Peyer's patch (tissue), 4 donors: ENCODE results near the gene AOPEP. TPM values are rescaled to one million over a fixed set of nuclear protein-coding genes. Genes with fewer than 3 reads are reported as not detected.

Experiments
- DNase-seq, 3 donors: peaks; one replicate each; pipeline ENCODE4 v3.0.0-alpha.2; 2017 to 2019
- H3K27ac ChIP-seq, 4 donors: fragments of 200-600 bp; sonication (generic); one replicate each; pipeline ENCODE4 v1.5.1; 2016 to 2019
- H3K27me3 ChIP-seq, 2 donors: fragments of 200-600 bp; sonication (generic); one replicate each; pipeline ENCODE4 v1.5.1; 2019
- H3K36me3 ChIP-seq, 3 donors: fragments of 200-600 bp; sonication (generic); one replicate each; pipeline ENCODE4 v1.5.1; 2016 to 2019
- H3K4me1 ChIP-seq, 4 donors: fragments of 200-600 bp; sonication (generic); one replicate each; pipeline ENCODE4 v1.5.1; 2016 to 2019
- H3K4me3 ChIP-seq, 4 donors: fragments of 200-600 bp; sonication (generic); 1 replicate in 3 of 4; 2 replicates in 1 of 4; pipeline ENCODE4 v1.5.1; 2016 to 2019; ENCODE audit warnings: mild to moderate bottlenecking in 1 of 4
- H3K9me3 ChIP-seq, 4 donors: fragments of 200-600 bp; sonication (generic); one replicate each; pipeline ENCODE4 v1.5.1; 2016 to 2019; ENCODE audit warnings: mild to moderate bottlenecking in 1 of 4
- CTCF ChIP-seq, 6 experiments: fragments of 450-650 bp in 4 of 6; fragments of 200-600 bp in 2 of 6; sonication (generic) in 1 of 6; IDR thresholded peaks; one replicate each; pipeline ENCODE4 v1.5.1; 2017 to 2019; ENCODE audit warnings: antibody characterized with exemption in 6 of 6, mild to moderate bottlenecking in 3 of 6, moderate library complexity in 1 of 6
- POLR2A ChIP-seq, 2 donors: fragments of 450-650 bp; IDR thresholded peaks; one replicate each; pipeline ENCODE4 v1.5.1; 2017; ENCODE audit warnings: antibody characterized with exemption in 2 of 2, mild to moderate bottlenecking in 2 of 2, moderate library complexity in 2 of 2
- total RNA-seq, 4 donors: library from RNA; depleted of rRNA; stranded (reverse); fragments of >200 nt; gene quantifications; one replicate each; pipeline ENCODE4 v1.1.0, GENCODE V29; 2016

The AOPEP gene
- total RNA-seq, 4 donors from 2014 or later: 83.5 to 272 (median 117) TPM

- TF ChIP-seq POLR2A (IDR thresholded peaks at IDR 0.05) (no peak), CTCF (IDR thresholded peaks at IDR 0.05) (no peak)
- H3K4me1 ChIP-seq: peaks cover 0 to 18% (median 0%) of the 10 kb centered on the region in 4 donors
- peak overlapping the region in 2 of 4 donors; percentile 11 to 46 for H3K27ac ChIP-seq
- H3K9me3 ChIP-seq: no peaks in the 10 kb centered on the region
- H3K4me3 ChIP-seq: no peak overlapping the region
- DNase-seq: peak in 2 of 3 donors; percentile 30 to 35
- H3K36me3 ChIP-seq: peaks cover 0 to 69% (median 0%) of the 10 kb centered on the region in 3 donors
- H3K27me3 ChIP-seq: no peaks in the 10 kb centered on the region
Observed at GRCh38 chr9:95085036-95085770, 358.7 kb downstream of the AOPEP start.

- H3K4me1 ChIP-seq: peaks cover 0 to 26% (median 1%) of the 10 kb centered on the region in 4 donors
- peaks cover 0 to 62% (median 0%) of the 10 kb centered on the region in 3 donors for H3K36me3 ChIP-seq
- no peaks in the 10 kb centered on the region for H3K9me3 ChIP-seq
- H3K27ac ChIP-seq: peak overlapping the region in 1 of 4 donors; percentile 11
- DNase-seq: peak in 2 of 3 donors; percentile 42 to 45
- no peaks in the 10 kb centered on the region for H3K27me3 ChIP-seq
- TF ChIP-seq CTCF (IDR thresholded peaks at IDR 0.05): no peak
- TF ChIP-seq POLR2A (IDR thresholded peaks at IDR 0.05): no peak
- H3K4me3 ChIP-seq: no peak overlapping the region
Observed at GRCh38 chr9:95085861-95086563, 359.5 kb downstream of the AOPEP start.

- Histone ChIP-seq H3K27ac (no peak overlapping the region), H3K36me3 (peaks cover 0 to 56% (median 0%) of the 10 kb centered on the region in 3 donors), H3K4me1 (peaks cover 0 to 32% (median 1%) of the 10 kb centered on the region in 4 donors), H3K4me3 (no peak overlapping the region), H3K9me3 (no peaks in the 10 kb centered on the region), H3K27me3 (no peaks in the 10 kb centered on the region)
- TF ChIP-seq POLR2A (IDR thresholded peaks at IDR 0.05) (no peak), CTCF (IDR thresholded peaks at IDR 0.05) (no peak)
- peak in 2 of 3 donors; percentile 28 to 35 for DNase-seq
Observed at GRCh38 chr9:95086564-95086955, 360.1 kb downstream of the AOPEP start.

- H3K36me3 ChIP-seq: peaks cover 0 to 44% (median 0%) of the 10 kb centered on the region in 3 donors
- TF ChIP-seq CTCF (IDR thresholded peaks at IDR 0.05): no peak
- no peak for TF ChIP-seq POLR2A (IDR thresholded peaks at IDR 0.05)
- peak in 1 of 3 donors; percentile 59 for DNase-seq
- peak overlapping the region in 1 of 4 donors; percentile 85 for H3K27ac ChIP-seq
- no peaks in the 10 kb centered on the region for H3K27me3 ChIP-seq
- peaks cover 0 to 33% (median 7%) of the 10 kb centered on the region in 4 donors for H3K4me1 ChIP-seq
- no peak overlapping the region for H3K4me3 ChIP-seq
- H3K9me3 ChIP-seq: no peaks in the 10 kb centered on the region
Observed at GRCh38 chr9:95087659-95088242, 361.3 kb downstream of the AOPEP start.

GRCh38 chr9:95088421-95089161, 362.1 kb downstream of the AOPEP start:
- TF ChIP-seq CTCF (IDR thresholded peaks at IDR 0.05) (no peak), POLR2A (IDR thresholded peaks at IDR 0.05) (no peak)
- peak overlapping the region in 3 of 4 donors; percentile 35 to 85 (median 45) for H3K27ac ChIP-seq
- no peak overlapping the region for H3K4me3 ChIP-seq
- H3K36me3 ChIP-seq: peaks cover 0 to 36% (median 0%) of the 10 kb centered on the region in 3 donors
- peaks cover 0 to 38% (median 7%) of the 10 kb centered on the region in 4 donors for H3K4me1 ChIP-seq
- H3K27me3 ChIP-seq: no peaks in the 10 kb centered on the region
- no peaks in the 10 kb centered on the region for H3K9me3 ChIP-seq
- DNase-seq: peak in 1 of 3 donors; percentile 49
